Heart left ventricle (tissue), 16 donors: Measurements from ENCODE around the gene GAL3ST2. TPM values are rescaled to one million over a fixed set of nuclear protein-coding genes. Genes with fewer than 3 reads are reported as not detected.

Source experiments
- ATAC-seq, 4 donors: fragments of 200-7000 bp; cut with Tn5 transposase; one replicate each; pipeline ENCODE4 v1.9.1; 2020 to 2022; ENCODE audit warnings: moderate library complexity in 4 of 4, mild to moderate bottlenecking in 3 of 4, moderate number of reproducible peaks in 1 of 4
- DNase-seq, 5 donors: peaks; one replicate each; pipeline ENCODE4 v3.0.0-alpha.2; 2020
- H3K27ac ChIP-seq, 12 donors: fragments of 200-600 bp; sonication (generic) in 4 of 12; one replicate each; pipeline versions ENCODE4 v1.5.0 to v1.8.0; 2016 to 2022; ENCODE audit warnings: mild to moderate bottlenecking in 2 of 12
- H3K27me3 ChIP-seq, 9 donors: fragments of 200-600 bp; sonication (generic) in 2 of 9; one replicate each; pipeline versions ENCODE4 v1.5.1 to v1.8.0; 2016 to 2022; ENCODE audit warnings: mild to moderate bottlenecking in 3 of 9
- H3K36me3 ChIP-seq, 9 donors: fragments of 200-600 bp; sonication (generic) in 2 of 9; one replicate each; pipeline versions ENCODE4 v1.5.0 to v1.8.0; 2018 to 2022; ENCODE audit warnings: mild to moderate bottlenecking in 2 of 9
- H3K4me1 ChIP-seq, 12 donors: fragments of 200-600 bp; sonication (generic) in 4 of 12; one replicate each; pipeline versions ENCODE4 v1.5.0 to v1.8.0; 2016 to 2022; ENCODE audit warnings: mild to moderate bottlenecking in 3 of 12
- H3K4me3 ChIP-seq, 12 donors: fragments of 200-600 bp; sonication (generic) in 4 of 12; one replicate each; pipeline versions ENCODE4 v1.5.0 to v1.8.0; 2017 to 2022; ENCODE audit warnings: mild to moderate bottlenecking in 9 of 12, moderate library complexity in 4 of 12
- H3K9me3 ChIP-seq, 12 donors: fragments of 200-600 bp; sonication (generic) in 4 of 12; one replicate each; pipeline versions ENCODE4 v1.5.0 to v1.8.0; 2016 to 2022; ENCODE audit warnings: mild to moderate bottlenecking in 1 of 12
- POLR2A ChIP-seq, 2 donors: fragments of 450-650 bp; IDR thresholded peaks; one replicate each; pipeline ENCODE4 v1.6.1; 2017; ENCODE audit warnings: antibody characterized with exemption in 2 of 2, mild to moderate bottlenecking in 2 of 2, moderate library complexity in 2 of 2
- WGBS, 4 donors: extraction: QIAGEN DNeasy Blood & Tissue Kit in 2 of 4; methylation state at CpG; one replicate each; pipeline versions ENCODE4 v1.1.5 to v1.1.7; 2013 to 2018; 5-methylcytosine and 5-hydroxymethylcytosine counted together
- intact Hi-C, 10 donors: fragments of 100-400 bp; cut with DNase I; formaldehyde crosslinking; loops; one replicate each; pipeline versions ENCODE4 v1.11.1 to v1.14.2; 2022
- polyA plus RNA-seq, 2 donors: library from polyadenylated mRNA; stranded (reverse); fragments of 200-250 nt; gene quantifications; one replicate each; pipeline ENCODE4 v1.2.3, GENCODE V29; 2013
- total RNA-seq, 9 donors: library from RNA; depleted of rRNA in 2 of 9; stranded (reverse); fragments of >200 nt in 2 of 9; fragmentation: NEBNext Ultra II Directional in 3 of 9; extraction: Animal tissue kit (Norgen Biotek cat#: 25700) in 3 of 9; gene quantifications; one replicate each; pipeline versions ENCODE4 v1.1.0 to v1.2.4, GENCODE V29; 2016 to 2023
- TF ChIP-seq, protein P1 (sequence below), 12 donors: fragments of 200-600 bp; sonication (generic) in 4 of 12; IDR thresholded peaks; one replicate each; pipeline versions ENCODE4 v1.5.0 to v1.8.0; 2018 to 2022; ENCODE audit warnings: antibody characterized with exemption in 12 of 12, mild to moderate bottlenecking in 5 of 12
- donor health status: ischemic (EF 13 %, LVEDD 7.1; RV severe dilation, severe dysfunction).
- donor health status: healthy with polysubstance abuse.
- donor health status: DM: no; HTN: yes; CAD: no.
- donor health status: DM: no; HTN: no; CAD: no.
- donor health status: ischemic (EF 25% LVEDD 6.9; RV normal size, moderate dysfunction).
- donor health status: ischemic (EF 25% LVEDD 5.7; RV mildly dilated, moderate dysfunction).
- donor health status: healthy.
- donor health status: DM: yes; HTN: yes; CAD: no.
- donor health status: ischemic (EF 35%, LVEDD 5.7; RV mildly dilated, moderate dysfunction).
- donor health status: nonischemic (EF 11% LVEDD 7.7; RV severe dilation, severe dysfunction).
- donor health status: DM: yes; HTN: yes; CAD: no.
- donor health status: PGD.
- donor health status: ischemic (EF 29% LVEDD 5.4; RV normal size, mild dysfunction).
- donor health status: nonischemic (EF 23%, LVEDD 6.1; RV moderate dilation, normal function).

GAL3ST2 gene
- total and polyA plus RNA-seq, 11 donors: 0.21 to 1.7 TPM; not detected in 9

GRCh38 chr2:241764275-241765241, 12.1 kb upstream of the GAL3ST2 start:
- 86 to 93% (median 89%) methylated on average over 13 to 27 of the region's 27 CpGs for WGBS, 4 donors
- Histone ChIP-seq H3K9me3 (peaks cover 0 to 4% (median 0%) of the 10 kb centered on the region in 12 donors), H3K36me3 (peaks cover 0 to 17% (median 5%) of the 10 kb centered on the region in 9 donors)

DNA sequence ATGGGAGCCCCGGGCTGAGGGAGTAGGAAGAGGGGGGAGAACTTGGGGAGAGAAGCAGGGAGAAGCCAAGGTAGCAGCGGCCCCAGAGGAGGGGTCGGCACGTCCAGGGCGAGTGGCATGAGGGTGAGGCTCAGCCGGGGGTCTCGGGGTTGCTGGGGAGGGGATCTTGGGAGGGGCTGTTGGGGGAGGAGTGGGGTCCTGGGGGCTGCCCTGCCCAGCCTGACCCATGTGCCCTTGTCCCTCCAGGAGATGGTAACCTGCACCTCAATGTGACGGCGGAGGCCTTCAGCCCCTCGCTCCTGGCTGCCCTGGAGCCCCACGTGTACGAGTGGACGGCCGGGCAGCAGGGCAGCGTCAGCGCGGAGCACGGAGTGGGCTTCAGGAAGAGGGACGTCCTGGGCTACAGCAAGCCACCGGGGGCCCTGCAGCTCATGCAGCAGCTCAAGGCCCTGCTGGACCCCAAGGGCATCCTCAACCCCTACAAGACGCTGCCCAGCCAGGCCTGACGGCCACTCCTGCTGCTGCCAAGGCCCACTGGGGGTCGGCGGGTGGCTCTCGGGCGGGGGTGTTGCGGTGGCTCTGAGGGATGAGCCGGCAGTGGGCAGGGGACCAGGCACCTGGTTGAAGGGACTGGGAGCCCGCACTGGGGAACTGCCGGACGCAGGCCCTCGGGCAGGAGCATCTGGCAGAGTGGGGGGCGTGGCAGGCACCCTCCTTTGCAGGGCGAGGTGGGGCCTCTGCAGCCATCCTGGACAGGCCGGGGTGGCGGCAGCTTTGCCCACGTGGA, 9.0 kb upstream of the GAL3ST2 start:
- intact Hi-C loops: no loop called here
- TF ChIP-seq POLR2A (IDR thresholded peaks at IDR 0.05): no peak
- TF ChIP-seq, protein P1, sequence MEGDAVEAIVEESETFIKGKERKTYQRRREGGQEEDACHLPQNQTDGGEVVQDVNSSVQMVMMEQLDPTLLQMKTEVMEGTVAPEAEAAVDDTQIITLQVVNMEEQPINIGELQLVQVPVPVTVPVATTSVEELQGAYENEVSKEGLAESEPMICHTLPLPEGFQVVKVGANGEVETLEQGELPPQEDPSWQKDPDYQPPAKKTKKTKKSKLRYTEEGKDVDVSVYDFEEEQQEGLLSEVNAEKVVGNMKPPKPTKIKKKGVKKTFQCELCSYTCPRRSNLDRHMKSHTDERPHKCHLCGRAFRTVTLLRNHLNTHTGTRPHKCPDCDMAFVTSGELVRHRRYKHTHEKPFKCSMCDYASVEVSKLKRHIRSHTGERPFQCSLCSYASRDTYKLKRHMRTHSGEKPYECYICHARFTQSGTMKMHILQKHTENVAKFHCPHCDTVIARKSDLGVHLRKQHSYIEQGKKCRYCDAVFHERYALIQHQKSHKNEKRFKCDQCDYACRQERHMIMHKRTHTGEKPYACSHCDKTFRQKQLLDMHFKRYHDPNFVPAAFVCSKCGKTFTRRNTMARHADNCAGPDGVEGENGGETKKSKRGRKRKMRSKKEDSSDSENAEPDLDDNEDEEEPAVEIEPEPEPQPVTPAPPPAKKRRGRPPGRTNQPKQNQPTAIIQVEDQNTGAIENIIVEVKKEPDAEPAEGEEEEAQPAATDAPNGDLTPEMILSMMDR (IDR thresholded peaks at IDR 0.05): no peak

More at GRCh38 chr2:241764275-241765241, 12.1 kb upstream of the GAL3ST2 start:
- Histone ChIP-seq H3K4me3 (no peak overlapping the region), H3K27me3 (no peaks in the 10 kb centered on the region), H3K27ac (no peak overlapping the region), H3K4me1 (no peaks in the 10 kb centered on the region)
- intact Hi-C loops: no loop called here
- TF ChIP-seq, protein P1 (IDR thresholded peaks at IDR 0.05): no peak
- TF ChIP-seq POLR2A (IDR thresholded peaks at IDR 0.05): no peak
- DNase-seq (no peak), ATAC-seq (no peak)

GRCh38 chr2:241768251-241768711, 8.3 kb upstream of the GAL3ST2 start:
- Histone ChIP-seq H3K27me3 (peaks cover 0 to 16% (median 0%) of the 10 kb centered on the region in 9 donors), H3K4me3 (no peak overlapping the region), H3K4me1 (peaks cover 0 to 10% (median 0%) of the 10 kb centered on the region in 12 donors), H3K27ac (no peak overlapping the region), H3K9me3 (no peaks in the 10 kb centered on the region), H3K36me3 (peaks cover 0 to 5% (median 0%) of the 10 kb centered on the region in 9 donors)
- intact Hi-C loops: no loop called here
- peak in 1 of 4 donors; percentile 12 for ATAC-seq
- DNase-seq: peak in 1 of 5 donors; percentile 5
- 88 to 92% (median 90%) methylated on average over 17 to 29 of the region's 29 CpGs for WGBS, 4 donors
- TF ChIP-seq POLR2A (IDR thresholded peaks at IDR 0.05): no peak
- TF ChIP-seq, protein P1 (IDR thresholded peaks at IDR 0.05): no peak

More for the DNA sequence above, 9.0 kb upstream of the GAL3ST2 start:
- ATAC-seq (peak in 1 of 4 donors; percentile 8), DNase-seq (peak in 1 of 5 donors; percentile 4)
- H3K4me1 ChIP-seq: peaks cover 0 to 10% (median 0%) of the 10 kb centered on the region in 12 donors
- H3K27ac ChIP-seq: no peak overlapping the region
- no peaks in the 10 kb centered on the region for H3K9me3 ChIP-seq
- H3K27me3 ChIP-seq: peaks cover 0 to 10% (median 0%) of the 10 kb centered on the region in 9 donors
- 93 to 96% (median 94%) methylated on average over 21 to 37 of the region's 37 CpGs for WGBS, 4 donors
- H3K36me3 ChIP-seq: peaks cover 0 to 5% (median 0%) of the 10 kb centered on the region in 9 donors
- no peak overlapping the region for H3K4me3 ChIP-seq
